CD14-positive monocyte (primary cell): ENCODE measurements around the gene ZKSCAN7. TPM values are rescaled to one million over a fixed set of nuclear protein-coding genes. Genes with fewer than 3 reads are reported as not detected.
A peak's percentile ranks its signal among the peaks of the same experiment; 100 is the strongest.

Source experiments
- DNase-seq, 3 donors: peaks; one replicate each; pipeline ENCODE4 v3.0.0-alpha.2; 2011 to 2022
- H2AFZ ChIP-seq: 2 replicates; pipeline ENCODE4 v1.6.0; 2012; ENCODE audit warnings: mild to moderate bottlenecking, low read depth, low read length, inconsistent platforms; ENCODE audit not compliant: insufficient read depth, poor library complexity, severe bottlenecking
- H3K27ac ChIP-seq, 2 donors: 1 replicate in 1 of 2; 2 replicates in 1 of 2; pipeline ENCODE4 v1.5.1; 2012 to 2013; ENCODE audit warnings: low read length in 2 of 2, control low read depth in 1 of 2, inconsistent platforms in 1 of 2, low read depth in 1 of 2, mild to moderate bottlenecking in 1 of 2
- H3K27me3 ChIP-seq, 2 donors: one replicate each; pipeline versions ENCODE4 v1.6.0 to v1.6.1; 2011 to 2013; ENCODE audit warnings: low read length in 2 of 2; ENCODE audit not compliant: control insufficient read depth in 2 of 2, insufficient read depth in 2 of 2
- H3K36me3 ChIP-seq, 2 donors: replicated peaks in 1 of 2; 1 replicate in 1 of 2; 2 replicates in 1 of 2; pipeline versions ENCODE4 v1.5.1 to v1.6.1; 2012 to 2013; ENCODE audit warnings: low read length in 2 of 2, control low read depth in 1 of 2, inconsistent platforms in 1 of 2, mild to moderate bottlenecking in 1 of 2; ENCODE audit not compliant: insufficient read depth in 2 of 2, control insufficient read depth in 1 of 2
- H3K4me1 ChIP-seq, 2 donors: 1 replicate in 1 of 2; 2 replicates in 1 of 2; pipeline versions ENCODE4 v1.5.1 to v1.6.1; 2012 to 2013; ENCODE audit warnings: low read length in 2 of 2, control low read depth in 1 of 2, inconsistent platforms in 1 of 2, mild to moderate bottlenecking in 1 of 2, moderate library complexity in 1 of 2; ENCODE audit not compliant: insufficient read depth in 2 of 2, control insufficient read depth in 1 of 2
- H3K4me2 ChIP-seq: replicated peaks from 2 replicates; pipeline ENCODE3; 2012; ENCODE audit warnings: low read length, moderate library complexity, mild to moderate bottlenecking; ENCODE audit not compliant: poor library complexity, severe bottlenecking; ENCODE audit errors: extremely low read depth
- H3K4me3 ChIP-seq, 3 experiments: fragments of 200-600 bp in 1 of 3; sonication (generic) in 1 of 3; replicated peaks in 1 of 3; 1 replicate in 2 of 3; 2 replicates in 1 of 3; pipeline ENCODE4 v1.5.1; 2011 to 2013; ENCODE audit warnings: low read length in 3 of 3, mild to moderate bottlenecking in 3 of 3, control low read depth in 2 of 3, low read depth in 2 of 3, inconsistent platforms in 1 of 3, moderate library complexity in 1 of 3
- H3K79me2 ChIP-seq: 2 replicates; pipeline ENCODE4 v1.6.0; 2012; ENCODE audit warnings: mild to moderate bottlenecking, control low read depth, inconsistent platforms, low read length, moderate library complexity; ENCODE audit not compliant: insufficient read depth
- H3K9ac ChIP-seq: 2 replicates; pipeline ENCODE4 v1.6.0; 2017; ENCODE audit warnings: low read length, mild to moderate bottlenecking; ENCODE audit not compliant: insufficient read depth, poor library complexity, severe bottlenecking
- H3K9me3 ChIP-seq, 2 donors: replicated peaks in 1 of 2; 1 replicate in 1 of 2; 2 replicates in 1 of 2; pipeline versions ENCODE4 v1.5.1 to v1.6.1; 2012 to 2013; ENCODE audit warnings: low read length in 2 of 2, control low read depth in 1 of 2; ENCODE audit not compliant: control insufficient read depth in 1 of 2, insufficient read depth in 1 of 2
- H4K20me1 ChIP-seq: 2 replicates; pipeline ENCODE4 v1.6.0; 2012; ENCODE audit warnings: mild to moderate bottlenecking, low read length, control low read depth, moderate library complexity; ENCODE audit not compliant: insufficient read depth
- H3K27ac Mint-ChIP-seq, 7 donors: one replicate each; pipeline ENCODE4 v1.8.0; 2020; ENCODE audit warnings: mild to moderate bottlenecking in 7 of 7, mixed read lengths in 7 of 7, moderate library complexity in 6 of 7, inconsistent platforms in 2 of 7
- H3K27me3 Mint-ChIP-seq, 3 donors: one replicate each; pipeline ENCODE4 v1.8.0; 2021 to 2022; ENCODE audit warnings: low read depth in 3 of 3, mild to moderate bottlenecking in 3 of 3, mixed read lengths in 3 of 3, moderate library complexity in 3 of 3, inconsistent platforms in 1 of 3
- H3K36me3 Mint-ChIP-seq, 2 donors: one replicate each; pipeline ENCODE4 v1.8.0; 2020; ENCODE audit warnings: mixed read lengths in 2 of 2, inconsistent platforms in 1 of 2, mild to moderate bottlenecking in 1 of 2
- H3K4me1 Mint-ChIP-seq: one replicate; pipeline ENCODE4 v1.8.0; 2020; ENCODE audit warnings: mild to moderate bottlenecking, mixed read lengths
- H3K4me3 Mint-ChIP-seq, 2 donors: one replicate each; pipeline ENCODE4 v1.8.0; 2020; ENCODE audit warnings: mild to moderate bottlenecking in 2 of 2, mixed read lengths in 2 of 2, moderate library complexity in 1 of 2
- H3K9me3 Mint-ChIP-seq, 7 donors: one replicate each; pipeline ENCODE4 v1.8.0; 2020 to 2022; ENCODE audit warnings: mixed read lengths in 7 of 7, mild to moderate bottlenecking in 6 of 7, moderate library complexity in 6 of 7, inconsistent platforms in 2 of 7
- CTCF ChIP-seq: fragments of 200-600 bp; IDR thresholded peaks from one replicate; pipeline ENCODE4 v1.8.0; 2022; ENCODE audit warnings: antibody characterized with exemption, mild to moderate bottlenecking
- WGBS: methylation state at CpG from one replicate; pipeline ENCODE4 v1.1.5; 2013; ENCODE audit warnings: missing lambda C conversion rate; ENCODE audit not compliant: insufficient coverage; 5-methylcytosine and 5-hydroxymethylcytosine counted together
- intact Hi-C, 2 donors: fragments of 100-400 bp; cut with micrococcal nuclease; formaldehyde crosslinking; loops; one replicate each; pipeline versions ENCODE4 v1.15.0 to v1.15.1; 2023
- polyA plus RNA-seq, 3 donors: library from polyadenylated mRNA; depleted of rRNA in 1 of 3; unstranded in 2 of 3; stranded (reverse) in 1 of 3; fragments of 300-500 nt in 2 of 3; fragments of >200 nt in 1 of 3; fragmentation: Illumina TruSeq in 2 of 3; gene quantifications; 1 replicate in 2 of 3; 2 replicates in 1 of 3; pipeline ENCODE4 v1.2.3, GENCODE V29; 2012 to 2021

The ZKSCAN7 gene
- polyA plus RNA-seq, 3 donors: 0.29 to 0.51 (median 0.48) TPM

- peaks cover 0 to under 1% (median 0%) of the 10 kb centered on the region in 7 donors for H3K9me3 Mint-ChIP-seq
- intact Hi-C loops: loop anchor here (5.0 to 10.0 kb wide), 3 partner anchors 36 to 179 kb away; partner anchors contain the start of genes TCAIM (in 2 of the 2) and ZNF445 (in 2 of the 2)
- H3K4me3 ChIP-seq: no peak overlapping the region
- no peak overlapping the region for H2AFZ ChIP-seq
- no peak overlapping the region for H3K27ac Mint-ChIP-seq
- no peaks in the 10 kb centered on the region for H3K9me3 ChIP-seq
- peaks cover 0 to 3% (median 1%) of the 10 kb centered on the region in 3 donors for H3K27me3 Mint-ChIP-seq
- no peak overlapping the region for H3K4me3 Mint-ChIP-seq
- peaks cover 0 to 3% of the 10 kb centered on the region in 2 donors for H3K36me3 Mint-ChIP-seq
- no peak overlapping the region for H3K27ac ChIP-seq
- H3K4me1 Mint-ChIP-seq: peaks cover 31% of the 10 kb centered on the region
- no peak for TF ChIP-seq CTCF
- H3K4me2 ChIP-seq: no peak overlapping the region
- peaks cover 19% of the 10 kb centered on the region for H3K79me2 ChIP-seq
- peaks cover 4% of the 10 kb centered on the region for H4K20me1 ChIP-seq
- no peak overlapping the region for H3K9ac ChIP-seq
- H3K36me3 ChIP-seq: no peaks in the 10 kb centered on the region
- H3K27me3 ChIP-seq: no peaks in the 10 kb centered on the region
- DNase-seq: no peak
- H3K4me1 ChIP-seq: peaks cover 20 to 22% of the 10 kb centered on the region in 2 donors
- WGBS: no CpG with 5 or more reads among the region's 3 CpGs
Observed at GRCh38 chr3:44513513-44513912, 41.5 kb upstream of the ZKSCAN7 start.

- WGBS: no CpG with 5 or more reads among the region's 3 CpGs
- Histone ChIP-seq H2AFZ (no peak overlapping the region), H3K9ac (no peak overlapping the region), H3K9me3 (no peaks in the 10 kb centered on the region), H3K4me1 (peaks cover 6 to 9% of the 10 kb centered on the region in 2 donors), H3K4me2 (no peak overlapping the region), H3K27ac (no peak overlapping the region), H3K4me3 (no peak overlapping the region), H3K27me3 (no peaks in the 10 kb centered on the region), H3K36me3 (no peaks in the 10 kb centered on the region), H4K20me1 (no peaks in the 10 kb centered on the region), H3K79me2 (no peaks in the 10 kb centered on the region)
- peaks cover 0 to 4% (median 0%) of the 10 kb centered on the region in 7 donors for H3K9me3 Mint-ChIP-seq
- DNase-seq: peak in 2 of 3 donors; percentile 22 to 23
- intact Hi-C loops: loop anchor here in 1 of 2 donors (10.0 kb wide), 1 partner anchor 181 kb away; the partner anchor contains the start of gene TCAIM
- H3K27ac Mint-ChIP-seq: no peak overlapping the region
- H3K27me3 Mint-ChIP-seq: peaks cover 2 to 9% (median 4%) of the 10 kb centered on the region in 3 donors
- no peak for TF ChIP-seq CTCF
- no peak overlapping the region for H3K4me3 Mint-ChIP-seq
- no peaks in the 10 kb centered on the region for H3K36me3 Mint-ChIP-seq
- H3K4me1 Mint-ChIP-seq: peaks cover 14% of the 10 kb centered on the region
Observed at GRCh38 chr3:44516230-44516629, 38.8 kb upstream of the ZKSCAN7 start.
